Activated T-helper 17 cell treated with anti-CD3 and anti-CD28 coated beads, Interleukin-2, amount 50 U/mL, for 72 hours (primary cell): ENCODE measurements around the gene CC2D2B. TPM values are rescaled to one million over a fixed set of nuclear protein-coding genes. Genes with fewer than 3 reads are reported as not detected.
A peak's percentile ranks its signal among the peaks of the same experiment; 100 is the strongest.

Experiments used
- ATAC-seq: fragments of 150-1000 bp; cut with Tn5 transposase; replicated peaks from 2 replicates; pipeline ENCODE4 v1.10.0; 2021; ENCODE audit warnings: mild to moderate bottlenecking, moderate library complexity
- H3K27ac Mint-ChIP-seq: one replicate; pipeline ENCODE4 v1.8.0; 2022; ENCODE audit warnings: mixed read lengths
- H3K27me3 Mint-ChIP-seq: one replicate; pipeline ENCODE4 v1.8.0; 2022; ENCODE audit warnings: mixed read lengths
- H3K36me3 Mint-ChIP-seq: one replicate; pipeline ENCODE4 v1.8.0; 2022; ENCODE audit warnings: low read depth, mild to moderate bottlenecking, mixed read lengths
- H3K4me1 Mint-ChIP-seq: one replicate; pipeline ENCODE4 v1.8.0; 2022; ENCODE audit warnings: mixed read lengths
- H3K4me3 Mint-ChIP-seq: one replicate; pipeline ENCODE4 v1.8.0; 2022; ENCODE audit warnings: mild to moderate bottlenecking, mixed read lengths
- H3K9me3 Mint-ChIP-seq: one replicate; pipeline ENCODE4 v1.8.0; 2022; ENCODE audit warnings: mixed read lengths
- total RNA-seq, 2 donors: library from RNA; stranded (reverse); gene quantifications; one replicate each; pipeline ENCODE4 v1.2.3, GENCODE V29; 2022

CC2D2B gene
- total RNA-seq, 2 donors from 2014 or later: 0.24 to 0.73 TPM

- no peaks in the 10 kb centered on the region for H3K9me3 Mint-ChIP-seq
- no peaks in the 10 kb centered on the region for H3K27me3 Mint-ChIP-seq
- peaks cover 67% of the 10 kb centered on the region for H3K36me3 Mint-ChIP-seq
- H3K27ac Mint-ChIP-seq: no peak overlapping the region
- ATAC-seq: no peak
- no peak overlapping the region for H3K4me3 Mint-ChIP-seq
- H3K4me1 Mint-ChIP-seq: peaks cover 25% of the 10 kb centered on the region
Measured at GRCh38 chr10:96061232-96061631, 153.5 kb downstream of the CC2D2B start.

GRCh38 chr10:96072674-96073073 is 164.9 kb downstream of the CC2D2B start:
- ATAC-seq: no peak
- H3K4me1 Mint-ChIP-seq: peaks cover 9% of the 10 kb centered on the region
- H3K4me3 Mint-ChIP-seq: peak overlapping the region; percentile 31
- H3K27me3 Mint-ChIP-seq: no peaks in the 10 kb centered on the region
- no peaks in the 10 kb centered on the region for H3K9me3 Mint-ChIP-seq
- H3K27ac Mint-ChIP-seq: peak overlapping the region; percentile 66
- H3K36me3 Mint-ChIP-seq: no peaks in the 10 kb centered on the region

GRCh38 chr10:96073722-96074121 is 165.9 kb downstream of the CC2D2B start:
- peak overlapping the region; percentile 66 for H3K27ac Mint-ChIP-seq
- no peaks in the 10 kb centered on the region for H3K36me3 Mint-ChIP-seq
- H3K4me3 Mint-ChIP-seq: peak overlapping the region; percentile 31
- no peaks in the 10 kb centered on the region for H3K9me3 Mint-ChIP-seq
- H3K27me3 Mint-ChIP-seq: no peaks in the 10 kb centered on the region
- ATAC-seq: peak; percentile 94
- peaks cover 9% of the 10 kb centered on the region for H3K4me1 Mint-ChIP-seq

- no peaks in the 10 kb centered on the region for H3K27me3 Mint-ChIP-seq
- peaks cover 9% of the 10 kb centered on the region for H3K4me1 Mint-ChIP-seq
- no peaks in the 10 kb centered on the region for H3K36me3 Mint-ChIP-seq
- ATAC-seq: no peak
- no peak overlapping the region for H3K27ac Mint-ChIP-seq
- no peaks in the 10 kb centered on the region for H3K9me3 Mint-ChIP-seq
- H3K4me3 Mint-ChIP-seq: no peak overlapping the region
Measured at GRCh38 chr10:96074776-96075175, 167.0 kb downstream of the CC2D2B start.

- no peaks in the 10 kb centered on the region for H3K27me3 Mint-ChIP-seq
- H3K9me3 Mint-ChIP-seq: no peaks in the 10 kb centered on the region
- H3K4me3 Mint-ChIP-seq: no peak overlapping the region
- H3K4me1 Mint-ChIP-seq: peaks cover 9% of the 10 kb centered on the region
- ATAC-seq: no peak
- peaks cover 7% of the 10 kb centered on the region for H3K36me3 Mint-ChIP-seq
- H3K27ac Mint-ChIP-seq: no peak overlapping the region
Measured at GRCh38 chr10:96075977-96076376, 168.2 kb downstream of the CC2D2B start.

GRCh38 chr10:96077156-96077555 is 169.4 kb downstream of the CC2D2B start:
- Mint-ChIP-seq H3K4me3 (no peak overlapping the region), H3K27ac (no peak overlapping the region), H3K9me3 (no peaks in the 10 kb centered on the region), H3K27me3 (no peaks in the 10 kb centered on the region), H3K4me1 (peaks cover 9% of the 10 kb centered on the region), H3K36me3 (peaks cover 10% of the 10 kb centered on the region)
- no peak for ATAC-seq

GRCh38 chr10:96082153-96082552 is 174.4 kb downstream of the CC2D2B start:
- Mint-ChIP-seq H3K27me3 (no peaks in the 10 kb centered on the region), H3K36me3 (peaks cover 10% of the 10 kb centered on the region), H3K9me3 (no peaks in the 10 kb centered on the region), H3K4me1 (no peaks in the 10 kb centered on the region), H3K27ac (no peak overlapping the region), H3K4me3 (no peak overlapping the region)
- ATAC-seq: peak; percentile 49

Other genes starting within 250 kb of the CC2D2B start
- gene TCTN3, start 214.0 kb upstream of the CC2D2B start, total RNA-seq: 10 to 100 TPM; 20.3 to 40.6 TPM
- gene ENTPD1, start 151.8 kb upstream of the CC2D2B start, total RNA-seq: 10 to 100 TPM in 1 of 2 donors, 1 to 10 TPM in 1; 4.5 to 36.3 TPM
- gene CCNJ, start 135.6 kb downstream of the CC2D2B start, total RNA-seq: 1 to 10 TPM; 3.7 to 7.9 TPM
- 10 to 100 TPM; 14.8 to 17.3 TPM for gene ZNF518A, start 222.3 kb downstream of the CC2D2B start, total RNA-seq